SJSA1 (cell line): ENCODE data around the gene FAM53A. TPM values are rescaled to one million over a fixed set of nuclear protein-coding genes. Genes with fewer than 3 reads are reported as not detected.

ENCODE experiments used
- DNase-seq, 2 experiments: peaks; one replicate each; pipeline ENCODE4 v3.0.0-alpha.2; 2015 to 2020; ENCODE audit warnings: low spot score in 2 of 2, low read depth in 1 of 2
- H3K27ac ChIP-seq: fragments of 250-450 bp; sonication (Bioruptor Pico); 2 replicates; pipeline ENCODE4 v1.5.1; 2020; ENCODE audit warnings: mild to moderate bottlenecking, moderate library complexity
- H3K27me3 ChIP-seq: fragments of 250-450 bp; sonication (Bioruptor Pico); replicated peaks from 2 replicates; pipeline ENCODE4 v1.5.1; 2020; ENCODE audit warnings: mild to moderate bottlenecking, moderate library complexity
- H3K36me3 ChIP-seq: fragments of 250-450 bp; sonication (Bioruptor Pico); 2 replicates; pipeline ENCODE4 v1.5.1; 2020; ENCODE audit warnings: mild to moderate bottlenecking
- H3K4me1 ChIP-seq: fragments of 250-450 bp; sonication (Bioruptor Pico); replicated peaks from 2 replicates; pipeline ENCODE4 v1.6.1; 2021; ENCODE audit warnings: mild to moderate bottlenecking
- H3K4me3 ChIP-seq: fragments of 250-450 bp; sonication (Bioruptor Pico); 2 replicates; pipeline ENCODE4 v1.5.1; 2020; ENCODE audit warnings: mild to moderate bottlenecking
- H3K9me3 ChIP-seq: fragments of 250-450 bp; sonication (Bioruptor Pico); replicated peaks from 2 replicates; pipeline ENCODE4 v1.5.1; 2020; ENCODE audit warnings: mild to moderate bottlenecking
- total RNA-seq: library from RNA; depleted of rRNA; stranded (reverse); fragments of >200 nt; shearing (Covaris generic); gene quantifications from 2 replicates; pipeline ENCODE4 v1.2.3, GENCODE V29; 2014

Gene FAM53A
- total RNA-seq, 1 experiment from 2014 or later, result 0.39 TPM

DNA sequence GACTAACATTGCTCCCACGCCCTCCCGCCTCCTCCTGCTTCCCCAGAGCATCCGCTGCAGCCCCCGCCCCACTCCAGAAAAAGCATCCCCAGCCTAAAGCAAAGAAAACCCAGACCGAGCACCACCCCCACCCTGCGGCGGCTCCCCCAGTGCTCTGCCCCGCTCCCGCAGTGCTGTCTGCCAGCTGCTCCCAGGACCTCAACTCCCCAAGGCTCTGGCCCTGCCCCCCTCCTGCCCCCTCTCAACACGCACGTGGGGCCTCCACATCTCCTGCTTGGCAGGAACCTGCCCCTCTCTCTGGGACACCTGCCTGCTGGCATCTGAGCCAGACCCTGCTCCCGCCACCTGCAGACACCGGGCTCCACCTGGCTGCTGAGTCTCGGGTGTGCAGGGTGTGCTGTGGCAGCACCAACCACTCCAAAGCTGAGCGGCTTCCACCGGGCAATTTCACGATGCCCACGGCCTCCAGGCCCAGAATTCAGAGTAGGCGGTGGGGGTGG is 79.4 kb downstream of the FAM53A start:
- H3K9me3 ChIP-seq, result no peaks in the 10 kb centered on the region
- H3K36me3 ChIP-seq, result no peaks in the 10 kb centered on the region
- no peak overlapping the region for H3K4me3 ChIP-seq
- no peaks in the 10 kb centered on the region for H3K27me3 ChIP-seq
- DNase-seq, result no peak
- no peaks in the 10 kb centered on the region for H3K4me1 ChIP-seq
- H3K27ac ChIP-seq, result no peak overlapping the region

DNA sequence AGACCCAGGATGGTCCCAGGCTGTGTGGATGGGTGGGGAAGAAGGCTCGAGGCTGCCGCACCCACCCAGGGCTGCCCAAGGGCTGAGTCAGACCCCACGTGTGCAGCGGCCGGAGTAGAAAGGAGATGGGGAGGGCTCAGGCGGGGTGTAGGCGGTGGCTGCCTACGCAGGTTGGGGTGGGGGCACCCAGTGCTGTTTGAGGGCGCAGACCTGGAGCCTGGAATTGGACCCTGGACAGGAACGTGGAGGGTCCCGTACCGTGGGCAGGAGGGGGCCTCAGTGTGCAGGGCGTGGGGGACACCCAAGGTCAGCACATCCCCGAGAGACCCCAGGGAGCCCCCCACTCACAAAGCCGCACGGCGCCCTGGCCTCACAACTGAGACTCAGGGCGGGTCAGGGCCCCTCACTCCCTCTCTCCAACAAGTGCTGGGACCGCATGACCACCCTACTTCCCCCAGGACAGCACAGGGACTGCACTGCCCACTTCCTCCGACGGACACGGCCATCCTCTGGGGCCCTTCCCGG is 79.9 kb downstream of the FAM53A start:
- no peak for DNase-seq
- H3K9me3 ChIP-seq, result no peaks in the 10 kb centered on the region
- no peaks in the 10 kb centered on the region for H3K36me3 ChIP-seq
- H3K4me3 ChIP-seq, result no peak overlapping the region
- no peaks in the 10 kb centered on the region for H3K27me3 ChIP-seq
- H3K27ac ChIP-seq, result no peak overlapping the region
- no peaks in the 10 kb centered on the region for H3K4me1 ChIP-seq

DNA sequence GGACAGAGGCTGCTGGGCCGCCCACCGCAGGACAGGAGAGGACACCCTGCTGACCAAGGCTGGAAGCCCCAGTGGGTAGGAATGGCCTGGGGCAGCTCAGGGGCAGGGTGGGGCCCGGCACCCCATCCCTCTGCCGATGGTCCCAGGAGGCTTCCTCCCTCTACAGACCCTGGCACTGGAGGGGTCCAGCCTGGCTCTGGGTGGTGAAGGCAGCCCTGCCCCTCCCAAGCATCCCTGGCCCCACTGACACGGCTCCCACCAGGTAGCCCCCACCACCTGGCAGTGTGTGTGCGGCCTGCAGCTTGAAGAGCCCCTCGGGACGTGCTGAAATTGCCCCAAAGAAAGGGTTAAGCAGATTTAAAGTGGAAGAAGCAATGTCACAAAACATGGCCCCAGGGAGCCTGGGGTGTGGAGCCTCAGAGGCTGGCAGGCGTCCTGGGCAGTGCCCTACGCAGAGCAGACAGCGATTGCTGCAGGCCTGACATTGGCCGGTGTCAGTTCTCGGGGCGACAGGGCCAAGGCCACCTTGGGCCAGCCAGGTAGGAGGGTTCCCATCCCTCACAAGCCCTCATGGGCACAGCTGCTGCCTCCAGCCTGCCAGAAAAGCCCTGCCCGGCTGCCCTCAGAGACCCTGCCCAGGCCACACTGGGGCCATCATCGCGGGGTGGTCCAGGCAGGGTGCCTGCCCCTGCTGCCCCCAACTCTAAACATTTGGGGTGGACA is 80.5 kb downstream of the FAM53A start:
- Histone ChIP-seq H3K4me1 (no peaks in the 10 kb centered on the region), H3K27ac (no peak overlapping the region)

DNA sequence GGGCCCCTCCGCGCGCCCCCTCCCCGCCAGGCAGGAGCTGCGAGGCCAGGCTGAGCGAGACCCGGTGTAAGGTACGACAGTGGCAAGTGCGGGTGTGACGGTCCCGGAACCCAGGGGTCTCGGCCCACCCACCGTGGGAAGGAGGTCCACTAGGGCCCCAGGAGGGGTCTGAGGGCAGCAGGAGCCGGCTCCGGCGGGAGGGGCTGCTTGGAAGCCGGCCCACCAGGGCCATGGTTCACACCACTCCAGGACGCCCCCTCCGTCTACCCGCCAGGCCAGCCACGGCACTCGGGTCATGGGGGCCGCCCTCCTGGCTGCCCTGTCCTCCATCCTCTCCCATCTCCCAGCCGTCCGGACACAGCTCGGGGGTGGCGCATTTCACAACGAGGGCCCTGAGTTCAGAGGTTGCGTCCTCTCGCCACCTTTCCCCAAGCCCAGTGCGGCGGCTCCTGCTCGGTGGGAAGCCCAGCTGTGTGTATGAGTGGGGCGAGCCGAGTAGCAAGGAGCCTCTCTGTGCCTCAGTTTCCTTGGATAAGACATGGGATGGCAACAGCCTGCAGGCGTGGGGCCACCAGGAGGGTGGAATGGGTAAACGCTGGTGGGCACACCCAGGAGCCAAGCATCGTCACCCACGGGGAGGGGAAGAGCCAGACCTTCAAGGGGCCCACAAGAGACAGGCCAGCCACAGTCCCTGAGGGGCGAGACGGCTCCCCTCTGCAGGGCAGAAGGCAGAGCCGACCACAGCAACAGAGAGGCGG is 81.3 kb downstream of the FAM53A start:
- Histone ChIP-seq H3K4me1 (no peaks in the 10 kb centered on the region), H3K36me3 (no peaks in the 10 kb centered on the region), H3K27ac (no peak overlapping the region), H3K9me3 (no peaks in the 10 kb centered on the region), H3K4me3 (no peak overlapping the region), H3K27me3 (no peaks in the 10 kb centered on the region)
- DNase-seq, result no peak

More for the DNA sequence above, 80.5 kb downstream of the FAM53A start:
- Histone ChIP-seq H3K9me3 (no peaks in the 10 kb centered on the region), H3K27me3 (no peaks in the 10 kb centered on the region), H3K36me3 (no peaks in the 10 kb centered on the region), H3K4me3 (no peak overlapping the region)
- no peak for DNase-seq

DNA sequence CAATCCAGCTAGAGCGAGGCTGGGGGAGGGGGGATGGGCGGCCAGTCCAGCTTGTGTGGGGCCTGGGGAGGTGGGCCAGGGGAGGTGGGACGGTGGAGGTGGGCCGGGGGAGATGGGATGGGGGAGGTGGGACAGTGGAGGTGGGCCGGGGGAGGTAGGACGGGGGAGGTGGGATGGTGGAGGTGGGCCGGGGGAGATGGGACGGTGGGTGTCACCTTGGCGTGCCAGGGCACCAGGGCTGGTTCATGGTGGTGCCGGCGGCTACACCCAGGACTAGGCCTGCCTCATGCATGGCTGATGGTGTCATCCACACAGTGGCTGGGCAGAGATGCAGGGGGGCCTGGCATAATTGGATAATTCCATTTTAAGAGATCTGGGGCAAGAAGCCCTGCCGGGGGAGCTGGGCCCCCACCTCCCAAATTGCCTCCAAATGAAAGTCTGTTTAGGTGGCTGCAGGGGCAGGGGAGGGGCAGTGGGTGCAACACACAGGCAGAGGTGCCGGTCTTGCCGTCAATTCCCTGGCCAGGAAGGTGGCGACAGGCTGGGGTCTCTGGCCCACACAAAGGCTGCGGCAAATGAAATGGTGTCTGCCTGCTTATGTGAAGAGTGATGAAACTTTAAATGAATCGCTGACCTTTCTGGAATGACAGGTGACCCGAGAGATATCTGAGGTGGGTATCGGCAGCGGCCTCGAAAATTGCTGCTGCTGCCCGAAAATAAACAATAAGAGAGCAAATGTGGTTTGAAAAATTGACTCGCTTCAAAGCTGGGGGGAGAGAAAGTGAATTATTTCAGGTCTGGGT is 82.1 kb downstream of the FAM53A start:
- Histone ChIP-seq H3K27ac (no peak overlapping the region), H3K4me3 (no peak overlapping the region), H3K4me1 (no peaks in the 10 kb centered on the region), H3K9me3 (no peaks in the 10 kb centered on the region), H3K27me3 (no peaks in the 10 kb centered on the region), H3K36me3 (no peaks in the 10 kb centered on the region)
- DNase-seq, result no peak

GRCh38 chr4:1601533-1601835 is 82.6 kb downstream of the FAM53A start:
- Histone ChIP-seq H3K4me3 (no peak overlapping the region), H3K27me3 (no peaks in the 10 kb centered on the region)

DNA sequence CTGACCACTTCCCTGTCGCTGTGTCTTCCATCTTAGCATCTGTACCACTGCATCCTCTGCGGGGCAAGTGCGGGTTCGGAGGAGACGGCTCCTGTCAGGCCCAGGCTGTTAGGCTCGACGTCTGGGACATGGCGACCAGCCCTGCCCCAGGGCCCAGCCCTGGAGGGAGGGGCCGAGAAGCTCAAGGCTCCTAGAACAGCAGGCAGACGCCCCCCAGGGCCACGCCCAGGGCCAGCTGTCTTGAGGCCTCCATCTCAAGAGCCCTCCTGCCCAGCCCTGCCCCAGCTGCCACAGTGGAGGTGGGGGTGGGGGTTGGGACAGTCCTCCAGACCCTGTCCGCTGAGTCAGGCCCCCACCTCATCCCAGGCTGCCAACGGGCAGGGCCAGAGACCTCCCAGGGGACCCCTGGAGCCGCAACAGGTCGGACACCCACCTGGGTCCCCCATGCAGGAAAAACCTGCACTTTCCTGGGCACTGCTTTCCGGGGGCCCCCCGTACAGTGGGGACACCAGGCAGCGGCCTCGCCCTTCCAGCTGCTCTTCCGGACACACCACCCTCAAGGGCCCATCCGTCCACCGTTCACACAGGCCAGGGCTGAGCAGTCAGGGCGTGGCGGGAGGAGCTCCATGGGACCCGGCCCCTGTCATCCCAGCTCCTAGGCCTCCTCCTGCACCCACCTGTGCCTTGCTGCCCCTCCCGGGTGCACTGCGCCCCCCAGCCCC is 83.1 kb downstream of the FAM53A start:
- Histone ChIP-seq H3K9me3 (no peaks in the 10 kb centered on the region), H3K36me3 (no peaks in the 10 kb centered on the region), H3K4me3 (no peak overlapping the region), H3K27ac (no peak overlapping the region), H3K4me1 (no peaks in the 10 kb centered on the region), H3K27me3 (no peaks in the 10 kb centered on the region)
- no peak for DNase-seq

More at GRCh38 chr4:1601533-1601835, 82.6 kb downstream of the FAM53A start:
- Histone ChIP-seq H3K36me3 (no peaks in the 10 kb centered on the region), H3K27ac (no peak overlapping the region), H3K9me3 (no peaks in the 10 kb centered on the region), H3K4me1 (no peaks in the 10 kb centered on the region)
- DNase-seq, result no peak

DNA sequence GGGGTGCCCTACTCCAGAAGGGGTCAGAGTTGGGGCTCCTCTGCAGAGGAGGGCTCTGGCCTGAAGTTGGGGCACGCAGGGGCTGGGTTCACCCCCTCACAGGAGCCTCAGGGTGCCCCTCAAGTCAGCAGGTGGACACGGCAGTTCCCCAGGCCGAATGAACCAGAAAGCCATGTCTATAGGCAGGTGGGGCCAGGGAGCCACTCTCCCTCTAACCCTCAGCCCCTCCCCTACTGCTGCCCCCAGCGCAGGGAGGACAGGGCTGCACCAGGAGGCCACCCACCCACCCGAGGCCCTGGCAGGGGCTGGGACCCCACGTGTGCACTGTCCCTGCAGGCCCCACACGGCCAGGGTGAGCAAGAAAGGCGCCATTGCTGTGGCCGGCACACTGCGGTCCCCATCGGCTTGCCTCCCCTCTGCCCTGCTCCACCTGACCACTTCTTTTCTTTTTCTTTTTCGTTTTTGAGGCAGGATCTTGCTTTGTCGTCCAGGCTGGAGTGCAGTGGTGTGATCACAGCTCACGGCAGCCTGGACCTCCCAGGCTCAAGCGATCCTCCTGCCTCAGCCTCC is 83.8 kb downstream of the FAM53A start:
- no peaks in the 10 kb centered on the region for H3K9me3 ChIP-seq
- no peak for DNase-seq
- H3K27me3 ChIP-seq, result no peaks in the 10 kb centered on the region
- no peak overlapping the region for H3K27ac ChIP-seq
- H3K4me1 ChIP-seq, result no peaks in the 10 kb centered on the region
- H3K4me3 ChIP-seq, result no peak overlapping the region
- H3K36me3 ChIP-seq, result no peaks in the 10 kb centered on the region

GRCh38 chr4:1599491-1600210 is 84.5 kb downstream of the FAM53A start:
- Histone ChIP-seq H3K27me3 (no peaks in the 10 kb centered on the region), H3K36me3 (no peaks in the 10 kb centered on the region), H3K27ac (no peak overlapping the region), H3K4me1 (no peaks in the 10 kb centered on the region), H3K9me3 (no peaks in the 10 kb centered on the region), H3K4me3 (no peak overlapping the region)
- no peak for DNase-seq

GRCh38 chr4:1599026-1599481 is 85.1 kb downstream of the FAM53A start:
- no peak overlapping the region for H3K27ac ChIP-seq
- DNase-seq, result no peak
- H3K36me3 ChIP-seq, result no peaks in the 10 kb centered on the region
- no peaks in the 10 kb centered on the region for H3K27me3 ChIP-seq
- no peak overlapping the region for H3K4me3 ChIP-seq
- H3K9me3 ChIP-seq, result no peaks in the 10 kb centered on the region
- H3K4me1 ChIP-seq, result no peaks in the 10 kb centered on the region

- H3K27ac ChIP-seq, result no peak overlapping the region
Measured at GRCh38 chr4:1598206-1599025, 85.7 kb downstream of the FAM53A start.

More at GRCh38 chr4:1598206-1599025, 85.7 kb downstream of the FAM53A start:
- Histone ChIP-seq H3K4me3 (no peak overlapping the region), H3K36me3 (no peaks in the 10 kb centered on the region), H3K9me3 (no peaks in the 10 kb centered on the region), H3K4me1 (no peaks in the 10 kb centered on the region), H3K27me3 (no peaks in the 10 kb centered on the region)
- no peak for DNase-seq
